Neural progenitor cell (in vitro differentiated cells): Measurements from ENCODE around the gene ZC3H12C. TPM values are rescaled to one million over a fixed set of nuclear protein-coding genes. Genes with fewer than 3 reads are reported as not detected.

Source experiments
- DNase-seq: peaks from one replicate; pipeline ENCODE4 v3.0.0-alpha.2; 2016; ENCODE audit warnings: low spot score
- H2AFZ ChIP-seq: fragments of 200-600 bp; sonication (generic); replicated peaks from 2 replicates; pipeline ENCODE4 v1.6.1; 2016; ENCODE audit warnings: antibody characterized with exemption
- H3F3A ChIP-seq: fragments of 200-600 bp; sonication (generic); 2 replicates; pipeline ENCODE4 v1.6.1; 2016; ENCODE audit warnings: antibody characterized with exemption, low read depth
- H3K27ac ChIP-seq: fragments of 200-600 bp; sonication (generic); 2 replicates; pipeline ENCODE4 v1.5.1; 2016; ENCODE audit warnings: mild to moderate bottlenecking
- H3K27me3 ChIP-seq: fragments of 200-600 bp; sonication (generic); 2 replicates; pipeline ENCODE4 v1.6.1; 2016; ENCODE audit warnings: mild to moderate bottlenecking, moderate library complexity
- H3K36me3 ChIP-seq: fragments of 200-600 bp; sonication (generic); 2 replicates; pipeline ENCODE4 v1.5.1; 2016
- H3K4me1 ChIP-seq: fragments of 200-600 bp; sonication (generic); 2 replicates; pipeline ENCODE4 v1.6.1; 2016; ENCODE audit warnings: mixed run types
- H3K4me2 ChIP-seq: fragments of 200-600 bp; sonication (generic); 2 replicates; pipeline ENCODE4 v1.6.1; 2016
- H3K4me3 ChIP-seq: fragments of 200-600 bp; sonication (generic); 2 replicates; pipeline ENCODE4 v1.5.1; 2016
- H3K79me2 ChIP-seq: fragments of 200-600 bp; sonication (generic); 2 replicates; pipeline ENCODE4 v1.6.1; 2016; ENCODE audit warnings: low read depth
- H3K9ac ChIP-seq: fragments of 200-600 bp; sonication (generic); 2 replicates; pipeline ENCODE4 v1.6.1; 2016
- H3K9me3 ChIP-seq: fragments of 200-600 bp; sonication (generic); 2 replicates; pipeline ENCODE4 v1.5.1; 2016; ENCODE audit warnings: low read depth
- H4K20me1 ChIP-seq: fragments of 200-600 bp; sonication (generic); 2 replicates; pipeline ENCODE4 v1.6.1; 2016; ENCODE audit warnings: low read depth
- H3K27ac Mint-ChIP-seq: 3 replicates; pipeline ENCODE4 v1.8.0; 2021; ENCODE audit warnings: mixed read lengths
- H3K27me3 Mint-ChIP-seq: 2 replicates; pipeline ENCODE4 v1.8.0; 2022; ENCODE audit warnings: low read depth, mild to moderate bottlenecking, inconsistent platforms, moderate library complexity, mixed read lengths; ENCODE audit not compliant: insufficient read depth
- H3K36me3 Mint-ChIP-seq: 3 replicates; pipeline ENCODE4 v1.8.0; 2021; ENCODE audit warnings: mixed read lengths
- H3K4me1 Mint-ChIP-seq: 3 replicates; pipeline ENCODE4 v1.8.0; 2021; ENCODE audit warnings: mixed read lengths
- H3K4me3 Mint-ChIP-seq: 3 replicates; pipeline ENCODE4 v1.8.0; 2021; ENCODE audit warnings: mild to moderate bottlenecking, moderate library complexity, mixed read lengths
- H3K9me3 Mint-ChIP-seq: 3 replicates; pipeline ENCODE4 v1.8.0; 2020; ENCODE audit warnings: mixed read lengths
- EZH2 ChIP-seq: fragments of 200-600 bp; sonication (generic); IDR thresholded peaks from 2 replicates; pipeline ENCODE4 v1.6.1; 2017; ENCODE audit warnings: antibody characterized with exemption, mild to moderate bottlenecking, moderate library complexity
- EZH2phosphoT487 ChIP-seq: fragments of 200-600 bp; sonication (generic); IDR thresholded peaks from 2 replicates; pipeline ENCODE4 v1.6.1; 2017; ENCODE audit warnings: antibody characterized with exemption
- total RNA-seq: library from RNA; depleted of rRNA; stranded (reverse); fragments of >200 nt; gene quantifications from 2 replicates; pipeline ENCODE4 v1.2.3, GENCODE V29; 2015; ENCODE audit warnings: low replicate concordance
- TF ChIP-seq, protein P1 (sequence below): fragments of 200-600 bp; sonication (generic); IDR thresholded peaks from 2 replicates; pipeline ENCODE4 v1.5.1; 2017; ENCODE audit warnings: antibody characterized with exemption, mild to moderate bottlenecking

The ZC3H12C gene
- total RNA-seq, 1 donor from 2014 or later = 31.8 TPM

DNA sequence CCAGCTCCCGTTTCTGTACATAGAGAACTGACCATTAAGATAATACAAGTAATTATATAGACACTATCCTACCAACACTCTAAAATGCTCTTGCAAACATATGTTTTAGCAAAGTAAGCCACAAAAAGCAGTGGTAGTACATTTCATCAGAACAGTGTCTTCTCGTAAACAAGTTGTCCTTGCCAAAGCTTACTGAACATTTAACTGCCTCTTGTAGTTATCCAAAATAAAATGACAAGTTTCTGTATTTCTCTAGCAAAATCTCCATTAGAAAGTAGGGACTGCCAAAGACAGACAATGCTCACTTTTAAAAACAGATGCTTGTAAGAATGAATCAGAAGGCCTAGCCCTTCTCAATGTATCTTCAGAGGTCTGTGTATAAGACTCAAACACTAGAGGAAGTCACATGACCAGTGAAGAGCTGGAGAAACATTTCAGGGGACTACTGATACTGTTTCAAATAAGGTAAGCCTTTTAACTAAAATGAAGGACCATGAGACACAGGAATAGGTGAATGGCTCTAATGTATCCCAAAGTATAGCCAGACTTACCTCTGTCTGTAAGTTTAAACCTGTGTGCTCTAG lies 7.8 kb upstream of the ZC3H12C start:
- TF ChIP-seq EZH2 = no peak
- TF ChIP-seq EZH2phosphoT487 = no peak
- TF ChIP-seq, protein P1, sequence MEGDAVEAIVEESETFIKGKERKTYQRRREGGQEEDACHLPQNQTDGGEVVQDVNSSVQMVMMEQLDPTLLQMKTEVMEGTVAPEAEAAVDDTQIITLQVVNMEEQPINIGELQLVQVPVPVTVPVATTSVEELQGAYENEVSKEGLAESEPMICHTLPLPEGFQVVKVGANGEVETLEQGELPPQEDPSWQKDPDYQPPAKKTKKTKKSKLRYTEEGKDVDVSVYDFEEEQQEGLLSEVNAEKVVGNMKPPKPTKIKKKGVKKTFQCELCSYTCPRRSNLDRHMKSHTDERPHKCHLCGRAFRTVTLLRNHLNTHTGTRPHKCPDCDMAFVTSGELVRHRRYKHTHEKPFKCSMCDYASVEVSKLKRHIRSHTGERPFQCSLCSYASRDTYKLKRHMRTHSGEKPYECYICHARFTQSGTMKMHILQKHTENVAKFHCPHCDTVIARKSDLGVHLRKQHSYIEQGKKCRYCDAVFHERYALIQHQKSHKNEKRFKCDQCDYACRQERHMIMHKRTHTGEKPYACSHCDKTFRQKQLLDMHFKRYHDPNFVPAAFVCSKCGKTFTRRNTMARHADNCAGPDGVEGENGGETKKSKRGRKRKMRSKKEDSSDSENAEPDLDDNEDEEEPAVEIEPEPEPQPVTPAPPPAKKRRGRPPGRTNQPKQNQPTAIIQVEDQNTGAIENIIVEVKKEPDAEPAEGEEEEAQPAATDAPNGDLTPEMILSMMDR = no peak
- no peaks in the 10 kb centered on the region for H3K36me3 ChIP-seq
- no peak overlapping the region for H3K4me2 ChIP-seq
- no peaks in the 10 kb centered on the region for H3K9me3 Mint-ChIP-seq
- H2AFZ ChIP-seq = no peak overlapping the region
- H3K4me3 Mint-ChIP-seq = no peak overlapping the region
- peaks cover 7% of the 10 kb centered on the region for H3K27me3 ChIP-seq
- no peak for DNase-seq
- peaks cover 7% of the 10 kb centered on the region for H3K27me3 Mint-ChIP-seq
- no peaks in the 10 kb centered on the region for H4K20me1 ChIP-seq
- no peaks in the 10 kb centered on the region for H3K36me3 Mint-ChIP-seq
- no peaks in the 10 kb centered on the region for H3K4me1 Mint-ChIP-seq
- no peak overlapping the region for H3K27ac ChIP-seq
- no peaks in the 10 kb centered on the region for H3K4me1 ChIP-seq
- no peaks in the 10 kb centered on the region for H3F3A ChIP-seq
- H3K79me2 ChIP-seq = no peaks in the 10 kb centered on the region
- H3K9ac ChIP-seq = no peak overlapping the region
- no peak overlapping the region for H3K4me3 ChIP-seq
- H3K9me3 ChIP-seq = no peaks in the 10 kb centered on the region
- no peak overlapping the region for H3K27ac Mint-ChIP-seq

DNA sequence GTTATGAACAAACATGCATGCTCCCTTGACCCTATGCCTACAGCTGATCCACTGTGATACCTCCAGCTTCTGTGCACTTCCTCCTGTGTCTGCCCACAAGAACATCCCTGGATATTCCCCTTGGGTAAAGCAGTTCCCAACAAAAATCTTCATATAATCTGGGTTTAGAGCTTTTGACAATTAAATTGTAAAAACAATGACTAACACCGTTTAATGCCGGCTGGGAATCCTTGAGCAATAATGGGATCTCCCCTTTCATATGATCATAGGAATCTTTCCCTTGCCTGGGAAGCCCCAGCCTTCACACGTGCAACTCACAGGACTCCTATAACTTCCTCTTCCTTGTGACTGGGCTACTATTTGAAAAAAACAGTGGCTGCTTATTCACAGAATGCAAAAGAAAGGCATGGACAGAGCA lies 6.3 kb upstream of the ZC3H12C start:
- Histone ChIP-seq H4K20me1 (no peaks in the 10 kb centered on the region), H3K36me3 (no peaks in the 10 kb centered on the region), H3K4me1 (peaks cover 4% of the 10 kb centered on the region), H3K9ac (no peak overlapping the region), H3K79me2 (no peaks in the 10 kb centered on the region), H3K27me3 (peaks cover 22% of the 10 kb centered on the region), H3K9me3 (no peaks in the 10 kb centered on the region), H2AFZ (no peak overlapping the region), H3K27ac (no peak overlapping the region), H3F3A (peaks cover 2% of the 10 kb centered on the region), H3K4me3 (no peak overlapping the region), H3K4me2 (no peak overlapping the region)
- no peaks in the 10 kb centered on the region for H3K9me3 Mint-ChIP-seq
- H3K27me3 Mint-ChIP-seq = peaks cover 2% of the 10 kb centered on the region
- no peak overlapping the region for H3K4me3 Mint-ChIP-seq
- no peak for DNase-seq
- H3K27ac Mint-ChIP-seq = no peak overlapping the region
- no peaks in the 10 kb centered on the region for H3K36me3 Mint-ChIP-seq
- no peak for TF ChIP-seq EZH2phosphoT487
- TF ChIP-seq, protein P1 = no peak
- no peak for TF ChIP-seq EZH2
- H3K4me1 Mint-ChIP-seq = peaks cover 6% of the 10 kb centered on the region

DNA sequence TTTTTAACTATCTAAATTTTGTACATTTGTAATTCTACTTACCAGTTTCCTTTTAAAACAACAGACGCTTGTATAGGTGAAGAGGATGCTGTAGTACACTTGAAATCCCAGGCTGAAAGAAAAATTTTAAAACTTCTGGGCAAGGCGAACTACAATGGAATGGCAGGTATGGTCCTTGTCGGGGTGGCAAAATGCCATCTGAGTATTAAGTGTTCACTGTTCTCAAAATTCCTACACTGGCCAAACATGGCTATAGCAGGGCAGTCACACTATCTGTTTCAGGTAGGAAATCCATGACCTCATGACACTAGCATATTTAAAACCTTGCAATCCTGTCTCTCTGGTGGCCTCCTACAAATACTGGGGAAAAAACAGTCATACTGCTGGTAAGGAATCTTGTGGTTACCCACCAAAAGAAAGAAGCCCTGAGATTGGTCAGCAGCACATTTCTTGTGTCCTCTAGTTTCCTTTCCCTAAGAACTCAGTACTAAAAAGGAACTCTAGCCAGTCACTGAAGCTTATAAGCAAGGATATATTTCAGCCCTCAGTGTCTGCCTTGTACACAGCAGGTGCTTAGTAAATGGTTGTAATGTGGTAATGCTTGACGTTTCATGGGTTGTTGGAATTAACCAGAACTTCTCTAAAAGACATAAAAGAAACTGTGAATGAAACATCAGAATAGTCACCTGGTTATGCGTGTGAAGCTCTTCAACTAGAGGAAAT lies 5.2 kb upstream of the ZC3H12C start:
- H3K9ac ChIP-seq = no peak overlapping the region
- H3K4me3 Mint-ChIP-seq = no peak overlapping the region
- no peaks in the 10 kb centered on the region for H3K36me3 ChIP-seq
- no peak overlapping the region for H2AFZ ChIP-seq
- no peak overlapping the region for H3K4me2 ChIP-seq
- peaks cover 6% of the 10 kb centered on the region for H3K4me1 ChIP-seq
- TF ChIP-seq EZH2 = no peak
- TF ChIP-seq EZH2phosphoT487 = no peak
- TF ChIP-seq, protein P1 = no peak
- no peaks in the 10 kb centered on the region for H3K79me2 ChIP-seq
- no peak overlapping the region for H3K27ac Mint-ChIP-seq
- no peak overlapping the region for H3K27ac ChIP-seq
- H3K27me3 Mint-ChIP-seq = peaks cover 8% of the 10 kb centered on the region
- peaks cover 11% of the 10 kb centered on the region for H3K4me1 Mint-ChIP-seq
- H3K9me3 Mint-ChIP-seq = no peaks in the 10 kb centered on the region
- peaks cover 23% of the 10 kb centered on the region for H3K27me3 ChIP-seq
- DNase-seq = no peak
- H3K4me3 ChIP-seq = no peak overlapping the region
- H4K20me1 ChIP-seq = no peaks in the 10 kb centered on the region
- no peaks in the 10 kb centered on the region for H3K36me3 Mint-ChIP-seq
- H3K9me3 ChIP-seq = no peaks in the 10 kb centered on the region
- peaks cover 9% of the 10 kb centered on the region for H3F3A ChIP-seq
